Hematopoietic multipotent progenitor cell (in vitro differentiated cells): ENCODE results near the gene FADS6. TPM values are rescaled to one million over a fixed set of nuclear protein-coding genes. Genes with fewer than 3 reads are reported as not detected.

Source experiments
- DNase-seq, 3 donors: peaks; one replicate each; pipeline ENCODE4 v3.0.0-alpha.2; 2011 to 2015; ENCODE audit warnings: low read depth in 2 of 3, low spot score in 2 of 3
- total RNA-seq: library from RNA; depleted of rRNA; stranded (reverse); fragments of >200 nt; gene quantifications from one replicate; pipeline ENCODE4 v1.2.3, GENCODE V29; 2012

FADS6 gene, protein sequence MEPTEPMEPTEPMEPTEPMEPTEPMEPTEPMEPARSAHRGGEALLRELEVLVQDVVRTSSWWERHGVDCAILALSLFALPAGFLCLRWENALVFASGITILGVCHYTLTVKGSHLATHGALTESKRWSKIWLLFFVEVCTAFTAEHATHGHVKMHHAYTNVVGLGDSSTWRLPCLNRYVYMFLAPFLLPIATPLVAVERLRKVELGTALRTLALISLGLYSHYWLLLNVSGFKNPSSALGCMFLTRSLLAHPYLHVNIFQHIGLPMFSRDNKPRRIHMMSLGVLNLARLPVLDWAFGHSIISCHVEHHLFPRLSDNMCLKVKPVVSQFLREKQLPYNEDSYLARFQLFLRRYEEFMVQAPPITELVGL
- not detected for total RNA-seq

DNA sequence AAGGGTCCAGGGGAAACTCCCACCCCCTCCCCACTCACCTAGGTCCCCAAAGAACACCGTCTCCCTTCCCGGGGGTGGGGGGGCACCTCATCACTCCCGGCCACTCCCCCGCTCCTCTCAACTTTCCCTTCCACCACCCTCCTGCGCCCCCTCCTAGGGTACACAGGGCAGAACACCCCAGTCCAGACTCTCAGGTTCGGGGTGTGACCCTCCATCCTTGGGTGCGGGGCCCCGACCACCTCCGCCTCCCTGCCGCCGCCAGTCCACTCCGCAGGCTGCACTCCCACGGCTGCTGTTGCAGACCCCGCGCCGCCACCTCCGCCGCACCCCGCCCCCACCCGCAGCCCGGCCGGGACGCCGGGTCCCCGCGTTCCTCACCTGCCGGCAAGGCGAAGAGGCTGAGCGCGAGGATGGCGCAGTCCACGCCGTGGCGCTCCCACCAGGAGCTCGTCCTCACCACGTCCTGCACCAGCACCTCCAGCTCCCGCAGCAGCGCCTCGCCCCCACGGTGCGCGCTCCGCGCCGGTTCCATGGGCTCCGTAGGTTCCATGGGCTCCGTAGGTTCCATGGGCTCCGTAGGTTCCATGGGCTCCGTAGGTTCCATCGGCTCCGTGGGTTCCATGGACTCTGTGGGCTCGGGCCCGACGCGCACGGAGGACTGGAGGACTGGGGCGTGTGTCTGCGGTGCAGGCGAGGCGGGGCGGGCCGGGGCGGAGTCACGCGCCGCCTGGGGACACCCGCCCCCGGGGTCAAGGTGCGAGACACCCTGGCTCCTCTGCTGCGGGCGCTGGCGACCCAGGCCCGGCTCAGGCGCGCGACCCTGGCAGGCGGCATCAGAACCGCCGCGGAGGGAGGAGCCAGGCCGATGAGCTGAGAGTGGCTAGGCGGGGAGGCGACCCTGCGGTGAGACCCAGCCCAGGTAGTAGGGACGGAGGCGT, at the start of gene FADS6:
Gene FADS6 (minus strand): TSS at position 660 of the 938 bp plus-strand sequence. CDS start 38 bp downstream, at position 622.
- no peak for DNase-seq

DNA sequence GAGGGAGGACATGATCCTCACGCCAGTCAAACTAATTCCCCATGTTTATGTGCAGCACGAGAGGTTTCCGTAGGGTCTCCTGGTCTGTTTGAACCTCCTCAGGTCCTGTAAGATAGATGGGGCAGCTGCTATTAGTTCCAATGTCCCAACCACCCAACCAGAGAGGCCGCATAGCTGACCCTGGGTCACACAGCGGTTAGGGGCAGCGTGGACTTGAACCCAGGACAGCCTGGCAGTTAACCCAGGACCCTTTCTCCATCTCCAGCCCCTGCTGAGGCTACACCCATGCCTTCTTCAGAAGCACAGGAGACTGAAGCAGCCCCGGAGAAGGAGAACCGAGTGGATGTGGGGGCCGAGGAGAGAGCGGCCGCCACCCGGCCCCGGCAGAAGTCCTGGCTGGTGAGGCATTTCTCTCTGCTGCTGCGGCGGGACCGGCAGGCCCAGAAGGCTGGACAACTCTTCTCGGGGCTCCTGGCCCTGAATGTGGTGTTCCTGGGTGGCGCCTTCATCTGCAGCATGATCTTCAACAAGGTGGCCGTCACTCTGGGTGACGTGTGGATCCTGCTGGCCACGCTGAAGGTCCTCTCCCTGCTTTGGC, 47.8 kb upstream of the FADS6 start:
- DNase-seq, result no peak

DNA sequence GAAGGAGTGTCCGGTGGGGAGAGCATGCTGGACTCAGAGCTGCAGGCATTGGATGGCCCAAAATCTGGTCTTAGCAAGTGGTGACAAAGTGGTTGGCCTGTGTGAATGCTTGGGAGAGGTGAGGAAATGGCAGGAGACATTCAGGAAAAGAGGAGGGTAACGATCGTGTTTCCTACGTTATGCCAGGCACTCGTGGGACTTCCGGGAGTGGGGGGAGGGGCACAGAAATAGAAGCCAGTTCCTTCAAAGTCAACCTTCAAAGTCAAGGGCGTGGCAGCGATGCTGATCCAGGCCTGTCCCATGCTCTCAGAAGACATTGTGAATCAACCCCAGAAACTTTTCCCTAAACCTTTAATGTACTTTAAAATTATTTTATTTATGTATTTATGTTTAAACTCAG, 46.1 kb upstream of the FADS6 start:
- DNase-seq, result no peak

DNA sequence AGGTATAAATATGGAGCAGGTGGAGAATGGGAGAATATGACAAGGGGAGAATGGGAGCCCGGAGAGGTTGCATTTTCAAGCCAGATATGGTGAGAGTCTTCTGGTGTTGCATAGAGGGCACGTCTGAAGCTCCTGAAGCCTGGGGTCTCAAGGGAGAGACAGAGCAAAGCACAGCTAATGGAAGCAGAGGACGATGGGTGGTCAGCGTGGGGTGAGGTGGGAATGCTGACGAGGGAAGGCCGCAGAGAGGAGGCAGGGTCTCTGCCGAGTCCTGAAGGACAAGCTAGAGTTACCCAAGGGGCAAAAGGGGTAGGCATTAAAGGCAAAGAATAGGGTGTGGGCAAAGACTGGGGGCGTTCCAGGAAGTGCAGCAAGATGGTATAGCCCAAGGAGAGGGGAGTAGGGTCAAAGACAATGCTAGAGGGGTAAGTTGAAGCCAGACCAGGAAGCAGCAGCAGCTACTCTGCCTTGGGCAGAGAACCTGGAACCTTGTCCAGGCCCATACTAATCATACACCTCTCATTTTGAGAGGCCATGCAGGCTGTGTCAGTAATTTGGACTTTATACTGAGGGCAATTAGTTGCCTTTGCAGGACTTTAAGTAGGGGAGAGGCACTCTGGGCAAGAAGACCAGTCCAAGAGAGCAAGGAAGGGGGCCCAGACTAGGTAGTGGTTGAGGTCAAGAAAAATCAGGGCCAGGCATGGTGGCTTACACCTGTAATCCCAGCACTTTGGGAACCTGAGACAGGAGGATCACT, 44.9 kb upstream of the FADS6 start:
- DNase-seq, result no peak

DNA sequence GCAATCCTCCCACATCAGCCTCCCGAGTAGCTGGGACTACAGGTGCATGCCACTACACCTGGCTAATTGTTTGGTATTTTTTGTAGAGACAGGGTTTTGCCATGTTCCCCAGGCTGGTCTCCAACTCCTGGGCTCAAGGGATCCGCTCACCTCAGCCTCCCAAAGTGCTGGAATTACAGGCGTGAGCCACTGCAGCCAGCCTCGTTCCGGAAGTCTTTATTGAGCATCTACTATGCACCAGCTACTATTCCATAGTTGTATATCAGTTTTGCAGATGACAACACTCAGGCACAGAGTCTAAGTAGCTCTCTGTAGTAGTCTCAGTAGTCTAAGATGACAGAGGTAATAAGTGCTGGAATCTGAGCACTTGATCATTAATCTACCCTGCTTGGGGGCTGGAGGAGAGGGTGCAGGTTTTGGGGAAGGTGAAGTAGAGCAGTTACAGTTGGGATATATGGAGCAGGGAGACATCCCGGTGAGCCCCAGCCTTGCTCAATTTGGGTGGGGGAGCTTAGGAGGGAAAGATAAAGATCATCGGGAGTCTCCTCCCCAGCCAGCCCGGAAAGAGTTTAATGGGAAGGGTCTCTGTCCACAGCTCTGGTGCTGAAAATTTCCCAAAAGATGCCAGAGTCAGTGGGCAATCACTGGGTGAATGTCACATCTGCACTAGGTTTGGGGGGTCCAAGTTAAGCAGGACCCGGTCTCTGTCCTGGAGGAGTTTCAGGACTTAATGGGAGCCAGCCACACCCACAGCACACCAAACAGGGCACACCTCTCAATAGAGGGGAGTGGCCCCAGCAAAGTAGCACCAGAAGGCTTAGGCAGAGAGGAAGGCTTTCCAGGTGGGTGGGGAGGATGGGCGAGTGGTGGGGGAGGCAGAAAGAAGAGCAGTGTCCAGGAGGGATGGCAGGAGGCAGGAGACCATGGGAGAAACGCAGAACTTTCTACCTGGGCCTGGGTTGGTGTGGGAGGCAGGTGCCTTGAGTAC, 43.9 kb upstream of the FADS6 start:
- no peak for DNase-seq

DNA sequence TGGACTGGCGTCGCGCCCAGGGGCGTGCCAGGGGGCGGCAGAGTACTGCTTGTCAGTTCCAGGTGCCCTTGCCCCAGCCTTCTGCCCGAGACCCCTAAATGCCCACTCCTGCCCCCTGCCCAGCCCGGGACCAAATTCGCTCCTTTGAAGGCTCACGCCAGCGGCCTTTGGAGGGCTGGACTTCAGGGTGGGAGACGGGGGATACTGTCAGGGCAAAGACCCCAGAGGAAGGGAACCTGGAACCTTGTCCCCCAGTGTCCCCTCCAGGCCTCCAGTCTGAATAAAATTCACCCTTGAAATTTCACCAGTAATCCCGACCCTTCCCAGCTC, 43.0 kb upstream of the FADS6 start:
- DNase-seq, result no peak

DNA sequence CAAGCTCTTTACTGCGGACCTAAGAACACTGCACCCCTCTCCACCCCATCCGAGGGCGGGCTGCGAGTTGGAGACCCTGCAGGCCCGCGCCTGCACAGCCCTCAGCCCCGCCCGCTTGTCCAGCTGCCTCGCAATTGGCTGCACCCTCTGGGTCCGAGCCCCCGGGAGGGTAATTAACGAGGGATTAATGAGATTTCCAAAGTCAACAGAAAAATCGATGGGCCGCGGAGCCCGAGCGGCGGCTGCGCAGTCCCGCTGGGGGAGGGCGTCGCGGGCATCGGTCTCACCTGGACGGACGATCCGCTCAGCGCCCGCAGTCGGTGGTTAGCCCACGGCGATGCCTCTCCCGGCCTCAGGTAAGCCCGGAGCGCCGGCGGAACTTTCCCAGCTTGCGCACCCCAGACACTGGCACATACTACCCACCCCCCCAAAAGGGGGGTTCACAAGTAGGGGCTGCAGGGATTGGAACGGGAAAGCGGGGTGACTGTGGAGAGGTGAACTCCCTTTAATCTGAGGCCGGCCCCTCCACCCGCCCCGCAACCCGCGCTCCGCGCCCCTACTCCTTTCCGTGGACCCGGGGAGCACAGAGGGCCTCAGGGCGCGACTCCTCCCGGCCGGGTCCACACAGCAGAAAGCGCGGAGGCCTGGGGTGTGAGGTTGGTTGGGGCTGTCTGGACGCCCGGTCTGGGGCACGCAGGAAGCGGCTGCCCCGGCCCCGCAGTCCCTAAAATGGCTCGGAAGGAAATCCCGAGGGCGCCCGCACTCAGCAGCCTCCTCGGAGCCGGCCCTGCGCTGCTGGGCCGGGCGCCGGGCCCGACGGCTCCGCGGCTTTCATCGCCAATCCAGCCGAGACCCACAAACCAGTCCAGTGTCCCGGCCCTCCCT, 42.4 kb upstream of the FADS6 start, which contains the start of gene OTOP3:
Gene OTOP3 (plus strand): TSS at position 314 of the 885 bp plus-strand sequence. CDS start 24 bp downstream, at position 338.
- no peak for DNase-seq

DNA sequence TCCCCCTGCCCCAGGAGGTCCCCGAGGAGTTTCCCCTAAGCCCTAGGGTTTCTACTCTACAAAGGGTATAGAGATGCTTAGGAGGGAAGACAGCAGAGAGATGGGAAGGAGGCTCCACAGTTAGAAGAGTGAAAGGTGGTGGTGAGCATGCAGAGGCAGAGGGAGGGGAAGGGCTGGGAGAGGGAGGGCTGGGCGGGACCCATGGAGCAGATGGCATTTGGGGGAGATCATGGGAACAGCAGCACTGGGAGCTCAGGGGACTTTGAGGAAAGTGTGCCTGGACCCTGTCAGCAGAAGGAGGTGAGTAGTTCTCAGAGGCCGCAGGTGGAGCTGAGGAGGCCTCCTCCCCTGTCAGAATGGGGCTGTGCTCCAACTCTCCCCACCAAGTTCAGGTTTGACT, 41.6 kb upstream of the FADS6 start:
- no peak for DNase-seq

DNA sequence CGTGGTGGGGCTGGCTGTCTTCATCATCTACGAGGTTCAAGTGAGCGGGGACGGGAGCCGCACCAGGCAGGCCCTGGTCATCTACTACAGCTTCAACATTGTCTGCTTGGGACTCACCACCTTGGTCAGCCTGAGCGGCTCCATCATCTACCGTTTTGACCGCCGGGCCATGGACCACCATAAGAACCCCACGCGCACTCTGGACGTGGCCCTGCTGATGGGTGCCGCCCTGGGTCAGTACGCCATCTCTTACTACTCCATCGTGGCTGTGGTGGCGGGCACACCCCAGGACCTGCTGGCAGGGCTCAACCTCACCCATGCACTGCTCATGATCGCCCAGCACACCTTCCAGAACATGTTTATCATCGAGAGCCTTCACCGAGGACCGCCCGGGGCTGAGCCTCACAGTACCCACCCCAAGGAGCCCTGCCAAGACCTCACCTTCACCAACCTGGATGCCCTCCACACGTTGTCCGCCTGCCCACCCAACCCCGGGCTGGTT, 37.2 kb upstream of the FADS6 start:
- DNase-seq, result no peak

DNA sequence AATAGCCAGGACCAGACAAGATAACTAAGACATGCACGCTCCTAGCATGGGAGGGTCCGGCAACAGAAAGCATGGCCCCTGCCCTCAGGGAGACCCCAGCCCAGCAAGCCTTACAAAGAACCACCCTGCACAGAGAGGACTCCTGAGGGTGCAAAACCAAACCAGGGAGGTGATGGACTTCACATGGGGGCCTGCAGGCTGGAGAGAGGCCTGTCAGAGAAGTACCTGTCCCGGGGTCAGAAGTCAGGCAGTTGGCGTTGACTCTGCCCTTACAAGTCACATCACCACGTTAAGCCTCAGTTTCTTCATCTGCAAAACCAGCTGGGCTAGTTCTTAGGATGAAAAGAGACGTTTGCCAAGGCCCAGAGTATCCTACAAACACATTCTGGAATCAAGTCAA, 35.4 kb upstream of the FADS6 start:
- no peak for DNase-seq

DNA sequence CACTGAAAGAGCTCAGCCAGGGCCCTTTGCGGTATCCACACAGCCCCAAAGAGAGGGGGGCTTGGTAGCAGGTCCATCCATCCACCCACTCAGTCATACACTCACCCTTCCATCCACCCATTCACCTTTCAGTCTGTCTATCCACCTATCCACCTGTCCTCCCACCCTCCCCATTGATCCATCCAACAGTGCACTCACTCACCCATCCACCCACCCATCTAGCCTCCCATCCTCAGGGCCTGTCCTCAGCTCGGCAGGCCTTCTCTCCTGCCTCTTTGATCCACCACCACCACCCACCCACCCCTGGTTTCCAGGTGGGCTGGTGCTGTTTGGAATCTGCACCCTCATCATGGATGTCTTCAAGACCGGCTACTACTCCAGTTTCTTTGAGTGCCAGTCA, 31.8 kb upstream of the FADS6 start:
- DNase-seq, result no peak

DNA sequence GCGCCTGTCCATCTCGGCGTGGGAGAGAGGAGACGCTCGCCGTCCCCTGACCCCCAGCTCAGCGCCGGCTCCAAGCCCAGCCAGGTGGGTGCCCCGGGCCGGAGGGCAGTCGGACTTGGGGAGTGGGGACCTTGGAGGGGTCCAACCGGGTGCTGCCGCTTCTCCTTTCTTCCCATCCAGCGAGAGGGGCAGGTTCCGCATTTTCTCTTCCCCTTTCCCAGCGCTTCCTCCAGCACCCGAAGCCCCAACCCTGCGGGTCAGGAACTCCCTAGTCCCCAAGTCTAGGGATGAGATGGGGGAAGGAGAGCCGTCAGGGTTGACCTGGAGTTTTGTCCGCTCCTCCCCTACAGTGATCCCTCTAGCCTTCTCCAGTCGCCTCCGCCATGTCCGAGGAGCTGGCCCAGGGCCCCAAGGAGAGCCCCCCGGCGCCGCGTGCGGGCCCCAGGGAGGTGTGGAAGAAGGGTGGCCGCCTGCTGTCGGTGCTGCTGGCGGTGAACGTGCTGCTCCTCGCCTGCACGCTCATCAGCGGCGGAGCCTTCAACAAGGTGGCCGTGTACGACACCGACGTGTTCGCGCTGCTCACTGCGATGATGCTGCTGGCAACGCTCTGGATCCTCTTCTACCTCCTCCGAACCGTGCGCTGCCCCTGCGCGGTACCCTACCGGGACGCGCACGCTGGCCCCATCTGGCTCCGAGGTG, 31.0 kb upstream of the FADS6 start, which contains the start of gene OTOP2:
Gene OTOP2 (plus strand): TSS at position 24 of the 699 bp plus-strand sequence. CDS start 360 bp downstream, at position 384.
- peak in 1 of 3 donors; percentile 47 for DNase-seq

DNA sequence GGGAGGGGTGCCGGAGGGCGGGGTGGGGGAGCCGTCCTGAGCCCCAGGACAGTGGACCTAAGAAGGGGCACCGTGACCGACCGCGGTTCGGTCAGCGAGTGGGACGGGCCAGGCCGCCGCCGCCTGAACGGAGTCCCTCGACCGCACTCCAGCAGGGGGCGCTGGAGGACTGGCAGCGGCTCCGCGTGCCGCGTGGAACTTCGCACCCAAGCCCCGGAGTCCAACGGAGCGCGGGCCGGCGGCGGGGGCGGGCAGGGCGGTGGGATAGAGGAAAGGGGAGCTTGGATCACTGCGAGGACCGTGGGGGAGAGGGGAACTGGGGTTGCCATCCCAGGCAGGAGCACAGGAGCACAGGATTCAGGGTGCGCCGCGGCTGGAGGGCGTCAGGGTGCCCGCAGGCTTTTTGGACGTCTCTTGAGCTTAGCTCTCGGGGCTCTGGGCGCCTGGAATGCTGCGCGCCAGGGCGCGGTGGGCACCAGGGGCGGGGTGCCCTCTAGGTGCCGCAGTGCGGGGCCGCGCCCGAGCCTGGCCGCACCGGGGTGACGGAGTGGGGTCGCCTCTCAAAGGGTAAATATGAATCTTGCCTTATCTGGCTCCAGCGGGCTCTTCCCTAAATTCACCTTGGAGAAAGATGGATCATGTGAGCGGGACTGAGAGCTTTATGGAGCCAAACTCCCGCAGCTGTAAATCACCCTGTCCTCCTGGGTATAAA, 30.3 kb upstream of the FADS6 start:
- DNase-seq, result peak; percentile 50 to 60 (median 60)

DNA sequence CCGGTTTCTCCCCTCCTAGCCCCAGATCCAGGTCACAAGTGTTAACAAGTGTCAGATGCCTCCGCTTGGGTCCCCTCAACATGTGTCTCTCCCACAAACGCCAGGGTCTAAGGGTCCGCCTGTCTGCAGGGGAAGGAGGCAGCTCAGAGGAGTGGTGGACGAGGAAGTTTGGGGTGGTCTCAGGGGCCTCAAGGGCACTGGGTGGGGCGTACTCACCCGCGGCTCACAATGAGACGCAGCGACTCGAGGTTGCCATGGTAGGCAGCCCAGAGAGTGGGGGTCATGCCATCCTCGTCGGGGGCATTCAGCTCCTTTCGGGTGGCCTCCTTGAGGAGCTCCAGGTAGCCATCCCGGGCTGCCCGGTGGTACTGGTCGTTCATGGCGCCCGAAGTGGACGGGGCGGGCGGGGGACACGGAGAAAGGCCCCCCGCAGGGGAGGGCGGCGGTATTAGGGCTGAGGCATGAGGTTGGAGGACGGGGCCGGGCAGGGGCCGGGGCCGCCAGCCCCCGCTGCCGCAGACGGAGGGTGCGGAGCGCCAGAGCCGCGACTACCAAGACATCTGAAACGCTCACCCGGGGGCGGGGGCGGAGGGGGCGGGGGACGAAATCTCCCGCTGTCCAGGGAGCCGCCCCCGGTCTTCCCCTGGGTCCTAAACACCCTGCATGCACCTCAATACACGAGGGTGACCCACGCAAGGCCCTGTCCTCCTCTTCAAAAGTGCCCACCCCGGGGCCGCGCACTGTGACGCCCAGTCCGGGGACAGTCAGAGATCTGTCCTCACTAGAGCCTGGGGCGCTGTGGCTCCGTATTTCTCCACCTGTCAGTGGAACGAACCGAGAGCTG, 29.5 kb upstream of the FADS6 start, which contains the start of gene USH1G:
Gene USH1G (minus strand): TSS at position 562 of the 844 bp plus-strand sequence. CDS start 182 bp downstream, at position 380.
- DNase-seq, result peak in 1 of 3 donors; percentile 35

DNA sequence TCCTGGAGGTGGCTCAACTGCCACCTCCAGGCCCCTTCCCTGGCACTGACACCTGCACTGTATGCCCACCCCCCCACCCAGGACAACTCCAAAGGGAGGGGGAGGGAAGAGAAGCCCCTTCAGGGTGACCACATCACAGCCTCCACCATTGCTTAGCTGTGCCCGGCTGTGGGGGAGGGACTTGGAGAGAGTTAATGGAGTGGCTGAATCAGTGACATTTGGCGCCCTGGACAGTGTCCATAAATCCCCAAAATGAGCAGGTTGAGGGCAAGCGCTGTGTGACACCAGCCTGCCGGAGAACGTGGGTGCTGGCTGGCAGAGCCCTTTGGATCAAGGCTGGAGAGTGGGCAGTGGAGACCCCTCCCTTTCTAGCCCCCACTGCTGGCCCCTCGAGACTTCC, 28.7 kb upstream of the FADS6 start:
- DNase-seq, result no peak

DNA sequence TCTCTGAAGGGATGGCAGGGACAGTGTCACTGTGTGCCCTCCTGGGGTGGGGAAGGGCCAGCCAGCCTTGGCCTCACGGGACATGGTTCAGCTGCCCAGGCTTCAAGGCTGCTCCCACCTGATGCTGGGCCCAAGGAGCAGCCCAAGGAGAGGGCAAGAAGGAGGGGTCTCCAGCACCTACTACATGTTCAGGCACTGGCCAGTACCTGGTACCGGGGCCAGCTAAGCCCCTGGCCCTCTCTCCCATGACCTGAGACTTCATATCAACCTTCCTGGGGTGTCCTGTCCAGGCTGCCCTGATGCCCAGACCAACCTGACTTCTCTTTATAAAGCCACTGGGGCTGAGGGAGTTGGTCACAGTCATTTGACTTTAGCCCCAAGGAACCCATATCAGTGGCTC, 28.3 kb upstream of the FADS6 start:
- DNase-seq, result no peak
